ENCODE data around the gene YWHAE. TPM values are rescaled to one million over a fixed set of nuclear protein-coding genes. Genes with fewer than 3 reads are reported as not detected.
"Not testable (repeated sequence)": the region's sequence is repeated elsewhere in the genome, so short reads cannot be mapped to it uniquely, and the experiment has no call there.

YWHAE gene
- total RNA-seq, 1 experiment from 2014 or later, result 370 TPM

- Histone ChIP-seq H3K27ac (no peak overlapping the region), H3K4me3 (no peak overlapping the region), H3K27me3 (replicated peaks) (no peaks in the 10 kb centered on the region), H3K36me3 (peaks cover 76% of the 10 kb centered on the region), H3K4me1 (replicated peaks) (peaks cover 6% of the 10 kb centered on the region), H3K9me3 (replicated peaks) (no peaks in the 10 kb centered on the region)
- DNase-seq (ENCODE audit: low read depth in 1 of 2, low spot score in 2 of 2), result no peak
Measured at GRCh38 chr17:1375615-1376014, 24.4 kb downstream of the YWHAE start.

GRCh38 chr17:1374431-1375177 is 25.4 kb downstream of the YWHAE start:
- Histone ChIP-seq H3K4me1 (replicated peaks) (peaks cover 6% of the 10 kb centered on the region; the same call in 1 of the 2 replicates), H3K9me3 (replicated peaks) (no peaks in the 10 kb centered on the region), H3K4me3 (no peak overlapping the region), H3K36me3 (peaks cover 75% of the 10 kb centered on the region), H3K27me3 (replicated peaks) (no peaks in the 10 kb centered on the region), H3K27ac (no peak overlapping the region)
- no peak for DNase-seq (ENCODE audit: low read depth in 1 of 2, low spot score in 2 of 2)

- Histone ChIP-seq H3K27ac (no peak overlapping the region), H3K4me1 (replicated peaks) (peaks cover 6% of the 10 kb centered on the region; the same call in 1 of the 2 replicates), H3K27me3 (replicated peaks) (no peaks in the 10 kb centered on the region), H3K9me3 (replicated peaks) (no peaks in the 10 kb centered on the region), H3K36me3 (peaks cover 73% of the 10 kb centered on the region), H3K4me3 (no peak overlapping the region)
- DNase-seq (ENCODE audit: low read depth in 1 of 2, low spot score in 2 of 2), result no peak
Measured at GRCh38 chr17:1373707-1374237, 26.2 kb downstream of the YWHAE start.

- no peak for DNase-seq (ENCODE audit: low read depth in 1 of 2, low spot score in 2 of 2)
- Histone ChIP-seq H3K27ac (no peak overlapping the region), H3K4me3 (no peak overlapping the region), H3K4me1 (replicated peaks) (peaks cover 12% of the 10 kb centered on the region), H3K27me3 (replicated peaks) (no peaks in the 10 kb centered on the region), H3K9me3 (replicated peaks) (no peaks in the 10 kb centered on the region), H3K36me3 (peaks cover 75% of the 10 kb centered on the region)
Measured at GRCh38 chr17:1372618-1373017, 27.4 kb downstream of the YWHAE start.

GRCh38 chr17:1371893-1372590 is 28.0 kb downstream of the YWHAE start:
- H3K27ac ChIP-seq, result no peak overlapping the region
- no peak for DNase-seq (ENCODE audit: low read depth in 1 of 2, low spot score in 2 of 2)
- H3K27me3 ChIP-seq (replicated peaks), result no peaks in the 10 kb centered on the region
- no peaks in the 10 kb centered on the region for H3K9me3 ChIP-seq (replicated peaks)
- peaks cover 17% of the 10 kb centered on the region for H3K4me1 ChIP-seq (replicated peaks)
- H3K36me3 ChIP-seq, result peaks cover 73% of the 10 kb centered on the region
- no peak overlapping the region for H3K4me3 ChIP-seq

GRCh38 chr17:1368588-1368987 is 31.4 kb downstream of the YWHAE start:
- H3K4me3 ChIP-seq, result no peak overlapping the region
- peaks cover 26% of the 10 kb centered on the region for H3K4me1 ChIP-seq (replicated peaks)
- H3K27ac ChIP-seq, result no peak overlapping the region
- no peak for DNase-seq (ENCODE audit: low read depth in 1 of 2, low spot score in 2 of 2)
- peaks cover 61% of the 10 kb centered on the region for H3K36me3 ChIP-seq
- no peaks in the 10 kb centered on the region for H3K9me3 ChIP-seq (replicated peaks)
- no peaks in the 10 kb centered on the region for H3K27me3 ChIP-seq (replicated peaks)

GRCh38 chr17:1367351-1367745 is 32.7 kb downstream of the YWHAE start:
- no peak for DNase-seq (ENCODE audit: low read depth in 1 of 2, low spot score in 2 of 2)
- H3K9me3 ChIP-seq (replicated peaks), result no peaks in the 10 kb centered on the region
- peak overlapping the region; percentile 51 for H3K27ac ChIP-seq
- peaks cover 62% of the 10 kb centered on the region for H3K36me3 ChIP-seq
- H3K4me3 ChIP-seq, result no peak overlapping the region
- no peaks in the 10 kb centered on the region for H3K27me3 ChIP-seq (replicated peaks)
- peaks cover 26% of the 10 kb centered on the region for H3K4me1 ChIP-seq (replicated peaks)

GRCh38 chr17:1366234-1366633 is 33.8 kb downstream of the YWHAE start:
- no peak overlapping the region for H3K27ac ChIP-seq
- no peaks in the 10 kb centered on the region for H3K9me3 ChIP-seq (replicated peaks)
- H3K36me3 ChIP-seq, result peaks cover 60% of the 10 kb centered on the region
- no peaks in the 10 kb centered on the region for H3K27me3 ChIP-seq (replicated peaks)
- H3K4me1 ChIP-seq (replicated peaks), result peaks cover 26% of the 10 kb centered on the region
- H3K4me3 ChIP-seq, result no peak overlapping the region
- no peak for DNase-seq (ENCODE audit: low read depth in 1 of 2, low spot score in 2 of 2)

- H3K4me1 ChIP-seq (replicated peaks), result peaks cover 28% of the 10 kb centered on the region
Measured at GRCh38 chr17:1365445-1366039, 34.5 kb downstream of the YWHAE start.

GRCh38 chr17:1362964-1363363 is 37.1 kb downstream of the YWHAE start:
- DNase-seq (ENCODE audit: low read depth in 1 of 2, low spot score in 2 of 2), result no peak
- Histone ChIP-seq H3K36me3 (peaks cover 71% of the 10 kb centered on the region), H3K27me3 (replicated peaks) (no peaks in the 10 kb centered on the region), H3K4me3 (no peak overlapping the region), H3K4me1 (replicated peaks) (peaks cover 30% of the 10 kb centered on the region), H3K9me3 (replicated peaks) (no peaks in the 10 kb centered on the region), H3K27ac (no peak overlapping the region)

More at GRCh38 chr17:1365445-1366039, 34.5 kb downstream of the YWHAE start:
- Histone ChIP-seq H3K36me3 (peaks cover 59% of the 10 kb centered on the region), H3K4me3 (no peak overlapping the region), H3K27ac (no peak overlapping the region), H3K9me3 (replicated peaks) (no peaks in the 10 kb centered on the region), H3K27me3 (replicated peaks) (no peaks in the 10 kb centered on the region)
- peak; percentile 55 to 62 for DNase-seq (ENCODE audit: low read depth in 1 of 2, low spot score in 2 of 2)

GRCh38 chr17:1362065-1362848 is 37.8 kb downstream of the YWHAE start:
- Histone ChIP-seq H3K4me3 (no peak overlapping the region), H3K36me3 (peaks cover 70% of the 10 kb centered on the region), H3K27me3 (replicated peaks) (no peaks in the 10 kb centered on the region), H3K27ac (no peak overlapping the region), H3K4me1 (replicated peaks) (peaks cover 23% of the 10 kb centered on the region), H3K9me3 (replicated peaks) (no peaks in the 10 kb centered on the region)
- no peak for DNase-seq (ENCODE audit: low read depth in 1 of 2, low spot score in 2 of 2)

- Histone ChIP-seq H3K27ac (no peak overlapping the region), H3K9me3 (replicated peaks) (no peaks in the 10 kb centered on the region)
- no peak for DNase-seq (ENCODE audit: low read depth in 1 of 2, low spot score in 2 of 2)
Measured at GRCh38 chr17:1360975-1361374, 39.0 kb downstream of the YWHAE start.

GRCh38 chr17:1360315-1360714 is 39.7 kb downstream of the YWHAE start:
- H3K9me3 ChIP-seq (replicated peaks); H3K4me3 ChIP-seq; H3K4me1 ChIP-seq (replicated peaks); H3K27me3 ChIP-seq (replicated peaks): not testable (repeated sequence)
- peaks cover 83% of the 10 kb centered on the region for H3K36me3 ChIP-seq
- DNase-seq (ENCODE audit: low read depth in 1 of 2, low spot score in 2 of 2), result peak; percentile 25 to 58
- H3K27ac ChIP-seq, result peak overlapping the region; percentile 43

More at GRCh38 chr17:1360975-1361374, 39.0 kb downstream of the YWHAE start:
- Histone ChIP-seq H3K4me3 (no peak overlapping the region), H3K4me1 (replicated peaks) (peaks cover 13% of the 10 kb centered on the region), H3K27me3 (replicated peaks) (no peaks in the 10 kb centered on the region), H3K36me3 (peaks cover 76% of the 10 kb centered on the region)

Measured in SJSA1 (cell line).